PC-9 (cell line): ENCODE data around the gene DNAJB9.

Source experiments
- EZH2 ChIP-seq: fragments of 200-600 bp; sonication (generic); IDR thresholded peaks from 2 replicates; pipeline ENCODE4 v1.8.0; 2017; ENCODE audit warnings: antibody characterized with exemption, low read depth
- TF ChIP-seq, protein P1 (sequence below): fragments of 200-600 bp; sonication (generic); conservative IDR thresholded peaks from 2 replicates; pipeline ENCODE4 v1.6.1; 2017; ENCODE audit warnings: mixed run types, antibody characterized with exemption, mild to moderate bottlenecking, moderate library complexity

DNA sequence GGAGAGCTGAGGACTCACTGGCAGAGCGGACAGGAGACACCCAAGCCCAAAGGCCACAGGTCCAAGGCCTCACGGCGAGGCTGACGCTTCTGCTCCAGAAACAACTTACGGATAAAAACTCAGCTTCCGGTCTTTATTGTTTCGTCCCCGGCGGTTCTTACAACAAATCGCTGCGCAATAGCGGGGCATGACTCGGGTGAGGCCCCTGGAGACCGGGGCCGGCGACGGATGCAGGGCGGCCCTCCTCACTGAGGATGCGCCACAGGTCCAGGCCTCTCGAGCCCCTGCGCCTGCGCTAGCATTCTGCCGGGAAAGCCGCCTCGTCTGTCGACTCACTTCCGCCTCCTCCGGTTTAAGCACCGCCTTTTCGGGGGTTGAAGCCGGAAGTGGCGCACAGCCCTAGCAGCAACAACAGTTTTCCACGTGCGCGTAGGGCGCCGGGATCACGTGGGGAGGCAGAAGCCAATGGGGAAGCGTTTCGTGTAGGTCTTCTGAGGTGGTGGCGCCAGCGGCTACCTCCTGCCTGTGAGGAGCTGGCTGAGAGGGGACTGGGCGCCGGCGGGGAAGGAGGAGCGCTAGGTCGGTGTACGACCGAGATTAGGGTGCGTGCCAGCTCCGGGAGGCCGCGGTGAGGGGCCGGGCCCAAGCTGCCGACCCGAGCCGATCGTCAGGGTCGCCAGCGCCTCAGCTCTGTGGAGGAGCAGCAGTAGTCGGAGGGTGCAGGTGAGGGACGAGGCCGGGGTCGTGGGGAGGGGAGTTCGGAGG lies at the start of gene DNAJB9, which contains the start of gene THAP5:
- TF ChIP-seq, protein P1, sequence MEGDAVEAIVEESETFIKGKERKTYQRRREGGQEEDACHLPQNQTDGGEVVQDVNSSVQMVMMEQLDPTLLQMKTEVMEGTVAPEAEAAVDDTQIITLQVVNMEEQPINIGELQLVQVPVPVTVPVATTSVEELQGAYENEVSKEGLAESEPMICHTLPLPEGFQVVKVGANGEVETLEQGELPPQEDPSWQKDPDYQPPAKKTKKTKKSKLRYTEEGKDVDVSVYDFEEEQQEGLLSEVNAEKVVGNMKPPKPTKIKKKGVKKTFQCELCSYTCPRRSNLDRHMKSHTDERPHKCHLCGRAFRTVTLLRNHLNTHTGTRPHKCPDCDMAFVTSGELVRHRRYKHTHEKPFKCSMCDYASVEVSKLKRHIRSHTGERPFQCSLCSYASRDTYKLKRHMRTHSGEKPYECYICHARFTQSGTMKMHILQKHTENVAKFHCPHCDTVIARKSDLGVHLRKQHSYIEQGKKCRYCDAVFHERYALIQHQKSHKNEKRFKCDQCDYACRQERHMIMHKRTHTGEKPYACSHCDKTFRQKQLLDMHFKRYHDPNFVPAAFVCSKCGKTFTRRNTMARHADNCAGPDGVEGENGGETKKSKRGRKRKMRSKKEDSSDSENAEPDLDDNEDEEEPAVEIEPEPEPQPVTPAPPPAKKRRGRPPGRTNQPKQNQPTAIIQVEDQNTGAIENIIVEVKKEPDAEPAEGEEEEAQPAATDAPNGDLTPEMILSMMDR = no peak
- no peak for TF ChIP-seq EZH2
